ENCODE measurements around the gene FAM107A. TPM values are rescaled to one million over a fixed set of nuclear protein-coding genes. Genes with fewer than 3 reads are reported as not detected.
A peak's percentile ranks its signal among the peaks of the same experiment; 100 is the strongest.

FAM107A gene
- total and polyA plus RNA-seq, 2 of the 13 experiments (the other 11 are each of a cell fraction or from before 2014, with no cell fraction given), result not detected

DNA sequence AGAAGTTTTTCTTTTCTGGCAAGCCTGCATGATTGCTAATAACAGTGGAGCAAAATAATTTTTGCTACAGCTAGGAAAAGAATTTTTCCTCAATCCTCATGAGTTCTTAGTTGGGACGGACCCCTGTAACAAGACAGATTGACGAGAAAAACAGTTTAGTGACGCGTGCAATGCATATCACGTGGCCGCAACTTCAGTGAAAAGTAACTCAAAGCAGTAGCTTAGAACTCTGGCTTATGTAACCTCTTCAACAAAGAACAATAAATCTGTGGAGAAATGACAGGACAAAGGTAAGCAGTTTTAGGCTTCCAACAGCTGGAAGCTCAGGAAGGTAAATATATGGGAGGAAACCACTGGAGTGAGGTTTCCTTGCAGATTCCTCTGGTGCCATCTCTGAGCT lies 19.7 kb downstream of the FAM107A start (continued):
- TF ChIP-seq, protein P1, sequence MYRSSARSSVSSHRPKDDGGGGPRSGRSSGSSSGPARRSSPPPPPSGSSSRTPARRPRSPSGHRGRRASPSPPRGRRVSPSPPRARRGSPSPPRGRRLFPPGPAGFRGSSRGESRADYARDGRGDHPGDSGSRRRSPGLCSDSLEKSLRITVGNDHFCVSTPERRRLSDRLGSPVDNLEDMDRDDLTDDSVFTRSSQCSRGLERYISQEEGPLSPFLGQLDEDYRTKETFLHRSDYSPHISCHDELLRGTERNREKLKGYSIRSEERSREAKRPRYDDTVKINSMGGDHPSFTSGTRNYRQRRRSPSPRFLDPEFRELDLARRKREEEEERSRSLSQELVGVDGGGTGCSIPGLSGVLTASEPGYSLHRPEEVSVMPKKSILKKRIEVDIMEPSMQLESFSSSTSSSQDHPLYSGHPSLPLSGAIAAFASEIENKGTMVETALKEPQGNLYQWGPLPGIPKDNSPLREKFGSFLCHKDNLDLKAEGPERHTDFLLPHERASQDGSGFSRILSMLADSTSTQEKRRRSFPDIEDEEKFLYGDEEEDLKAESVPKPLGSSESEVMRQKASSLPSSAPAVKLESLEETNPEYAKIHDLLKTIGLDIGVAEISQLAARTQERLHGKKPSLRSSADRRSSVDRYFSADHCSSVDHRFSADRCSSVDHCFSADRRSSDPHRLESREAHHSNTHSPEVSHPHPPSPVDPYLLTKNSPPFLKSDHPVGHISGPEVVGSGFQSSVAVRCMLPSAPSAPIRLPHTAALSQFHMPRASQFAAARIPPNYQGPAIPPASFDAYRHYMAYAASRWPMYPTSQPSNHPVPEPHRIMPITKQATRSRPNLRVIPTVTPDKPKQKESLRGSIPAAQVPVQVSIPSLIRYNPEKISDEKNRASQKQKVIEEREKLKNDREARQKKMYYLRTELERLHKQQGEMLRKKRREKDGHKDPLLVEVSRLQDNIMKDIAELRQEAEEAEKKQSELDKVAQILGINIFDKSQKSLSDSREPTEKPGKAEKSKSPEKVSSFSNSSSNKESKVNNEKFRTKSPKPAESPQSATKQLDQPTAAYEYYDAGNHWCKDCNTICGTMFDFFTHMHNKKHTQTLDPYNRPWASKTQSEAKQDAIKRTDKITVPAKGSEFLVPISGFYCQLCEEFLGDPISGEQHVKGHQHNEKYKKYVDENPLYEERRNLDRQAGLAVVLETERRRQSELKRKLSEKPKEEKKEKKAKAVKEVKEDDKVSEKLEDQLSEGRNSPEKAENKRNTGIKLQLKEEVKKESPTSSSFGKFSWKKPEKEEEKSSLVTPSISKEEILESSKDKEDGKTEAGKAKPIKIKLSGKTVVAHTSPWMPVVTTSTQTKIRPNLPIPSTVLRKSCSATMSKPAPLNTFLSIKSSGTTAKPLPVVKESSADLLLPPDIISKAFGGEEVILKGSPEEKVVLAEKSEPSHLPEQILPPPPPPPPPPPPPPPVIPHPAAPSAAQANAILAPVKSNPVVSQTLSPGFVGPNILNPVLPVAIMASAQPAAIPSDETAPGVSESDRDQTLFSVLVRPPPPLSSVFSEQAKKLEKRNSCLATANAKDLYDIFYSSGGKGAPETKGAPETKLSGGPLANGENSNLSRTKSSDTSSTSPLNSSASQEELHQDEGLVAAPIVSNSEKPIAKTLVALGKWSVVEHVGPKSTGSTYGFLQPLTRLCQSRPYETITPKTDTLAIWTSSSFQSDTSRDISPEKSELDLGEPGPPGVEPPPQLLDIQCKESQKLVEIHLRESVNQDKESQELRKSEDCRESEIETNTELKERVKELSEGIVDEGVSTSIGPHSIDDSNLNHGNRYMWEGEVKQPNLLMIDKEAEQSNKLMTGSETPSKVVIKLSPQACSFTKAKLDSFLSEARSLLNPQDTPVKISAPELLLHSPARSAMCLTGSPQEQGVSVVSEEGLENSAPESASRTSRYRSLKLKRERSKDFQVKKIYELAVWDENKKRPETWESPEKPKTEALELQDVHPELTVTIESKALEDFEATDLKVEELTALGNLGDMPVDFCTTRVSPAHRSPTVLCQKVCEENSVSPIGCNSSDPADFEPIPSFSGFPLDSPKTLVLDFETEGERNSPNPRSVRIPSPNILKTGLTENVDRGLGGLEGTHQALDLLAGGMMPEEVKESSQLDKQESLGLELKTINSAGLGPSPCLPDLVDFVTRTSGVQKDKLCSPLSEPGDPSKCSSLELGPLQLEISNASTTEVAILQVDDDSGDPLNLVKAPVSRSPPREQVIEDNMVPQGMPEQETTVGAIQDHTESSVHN (CRISPR knock-in tag; IDR thresholded peaks at IDR 0.05), result no peak
- TF ChIP-seq ETV5 (CRISPR knock-in tag; IDR thresholded peaks at IDR 0.05; ENCODE audit: borderline replicate concordance) (no peak), SETDB1 (CRISPR knock-in tag; IDR thresholded peaks at IDR 0.05; ENCODE audit: borderline replicate concordance) (no peak), TCF7L2 (IDR thresholded peaks at IDR 0.05; ENCODE audit: low read depth, low read length) (no peak), ZNF333 (CRISPR knock-in tag; IDR thresholded peaks at IDR 0.05; ENCODE audit: borderline replicate concordance) (no peak), HNF4G (IDR thresholded peaks at IDR 0.05; ENCODE audit: borderline replicate concordance, low read depth, low read length) (peak; percentile 28; the same call in 1 of the 2 replicates), HNF4G (CRISPR knock-in tag; IDR thresholded peaks at IDR 0.05; ENCODE audit: borderline replicate concordance, low read depth) (no peak), RELA (CRISPR knock-in tag; IDR thresholded peaks at IDR 0.05) (no peak), ZBTB21 (CRISPR knock-in tag; IDR thresholded peaks at IDR 0.05) (peak; percentile 43; the same call in 1 of the 2 replicates), HNRNPLL (IDR thresholded peaks at IDR 0.05; ENCODE audit: low read depth, low read length, poor library complexity, severe bottlenecking) (no peak), ZNF761 (CRISPR knock-in tag; conservative IDR thresholded peaks at IDR 0.05) (no peak), ZNF251 (CRISPR knock-in tag; IDR thresholded peaks at IDR 0.05) (no peak), KDM4B (CRISPR knock-in tag; IDR thresholded peaks at IDR 0.05) (no peak), ZBTB7B (CRISPR knock-in tag; IDR thresholded peaks at IDR 0.05) (no peak), BHLHE40 (IDR thresholded peaks at IDR 0.05; ENCODE audit: low read length) (no peak), FOSL2 (CRISPR knock-in tag; IDR thresholded peaks at IDR 0.05) (no peak)
- TF ChIP-seq, protein P2, sequence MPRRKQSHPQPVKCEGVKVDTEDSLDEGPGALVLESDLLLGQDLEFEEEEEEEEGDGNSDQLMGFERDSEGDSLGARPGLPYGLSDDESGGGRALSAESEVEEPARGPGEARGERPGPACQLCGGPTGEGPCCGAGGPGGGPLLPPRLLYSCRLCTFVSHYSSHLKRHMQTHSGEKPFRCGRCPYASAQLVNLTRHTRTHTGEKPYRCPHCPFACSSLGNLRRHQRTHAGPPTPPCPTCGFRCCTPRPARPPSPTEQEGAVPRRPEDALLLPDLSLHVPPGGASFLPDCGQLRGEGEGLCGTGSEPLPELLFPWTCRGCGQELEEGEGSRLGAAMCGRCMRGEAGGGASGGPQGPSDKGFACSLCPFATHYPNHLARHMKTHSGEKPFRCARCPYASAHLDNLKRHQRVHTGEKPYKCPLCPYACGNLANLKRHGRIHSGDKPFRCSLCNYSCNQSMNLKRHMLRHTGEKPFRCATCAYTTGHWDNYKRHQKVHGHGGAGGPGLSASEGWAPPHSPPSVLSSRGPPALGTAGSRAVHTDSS (CRISPR knock-in tag; conservative IDR thresholded peaks at IDR 0.05), result no peak
- TF ChIP-seq, protein P3, sequence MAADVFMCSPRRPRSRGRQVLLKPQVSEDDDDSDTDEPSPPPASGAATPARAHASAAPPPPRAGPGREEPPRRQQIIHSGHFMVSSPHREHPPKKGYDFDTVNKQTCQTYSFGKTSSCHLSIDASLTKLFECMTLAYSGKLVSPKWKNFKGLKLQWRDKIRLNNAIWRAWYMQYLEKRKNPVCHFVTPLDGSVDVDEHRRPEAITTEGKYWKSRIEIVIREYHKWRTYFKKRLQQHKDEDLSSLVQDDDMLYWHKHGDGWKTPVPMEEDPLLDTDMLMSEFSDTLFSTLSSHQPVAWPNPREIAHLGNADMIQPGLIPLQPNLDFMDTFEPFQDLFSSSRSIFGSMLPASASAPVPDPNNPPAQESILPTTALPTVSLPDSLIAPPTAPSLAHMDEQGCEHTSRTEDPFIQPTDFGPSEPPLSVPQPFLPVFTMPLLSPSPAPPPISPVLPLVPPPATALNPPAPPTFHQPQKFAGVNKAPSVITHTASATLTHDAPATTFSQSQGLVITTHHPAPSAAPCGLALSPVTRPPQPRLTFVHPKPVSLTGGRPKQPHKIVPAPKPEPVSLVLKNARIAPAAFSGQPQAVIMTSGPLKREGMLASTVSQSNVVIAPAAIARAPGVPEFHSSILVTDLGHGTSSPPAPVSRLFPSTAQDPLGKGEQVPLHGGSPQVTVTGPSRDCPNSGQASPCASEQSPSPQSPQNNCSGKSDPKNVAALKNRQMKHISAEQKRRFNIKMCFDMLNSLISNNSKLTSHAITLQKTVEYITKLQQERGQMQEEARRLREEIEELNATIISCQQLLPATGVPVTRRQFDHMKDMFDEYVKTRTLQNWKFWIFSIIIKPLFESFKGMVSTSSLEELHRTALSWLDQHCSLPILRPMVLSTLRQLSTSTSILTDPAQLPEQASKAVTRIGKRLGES (CRISPR knock-in tag; IDR thresholded peaks at IDR 0.05; ENCODE audit: borderline replicate concordance), result no peak

Data from HepG2 (cell line).